ENCODE measurements around the gene DEFB124.

DEFB124 gene

DNA sequence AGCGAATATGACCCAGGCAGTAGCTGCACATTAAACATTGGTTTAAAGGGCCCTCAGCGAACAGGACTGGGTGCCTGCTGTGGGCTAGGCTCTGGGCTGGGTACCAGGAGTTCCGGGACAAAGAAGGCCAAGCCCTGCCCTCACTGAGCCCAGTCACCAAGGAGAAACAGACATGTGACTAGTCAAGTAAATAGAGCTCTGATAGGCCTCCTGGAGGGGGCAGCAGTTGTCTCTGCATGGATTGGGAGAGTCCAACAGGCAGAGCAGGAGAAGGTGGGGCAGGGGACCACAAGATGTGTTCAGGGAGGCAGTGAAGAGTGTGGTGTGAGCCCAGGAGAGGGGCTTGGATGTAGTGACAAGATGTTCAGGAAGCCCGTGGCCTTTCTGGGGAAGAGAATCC is 42.4 kb upstream of the DEFB124 start (continued):
- TF ChIP-seq PRDM10 (tag by site-specific recombination; IDR thresholded peaks at IDR 0.05) (peak; percentile 97), ZNF391 (tag by site-specific recombination; IDR thresholded peaks at IDR 0.05; ENCODE audit: borderline replicate concordance, low read depth) (no peak)
- TF ChIP-seq, protein P1, sequence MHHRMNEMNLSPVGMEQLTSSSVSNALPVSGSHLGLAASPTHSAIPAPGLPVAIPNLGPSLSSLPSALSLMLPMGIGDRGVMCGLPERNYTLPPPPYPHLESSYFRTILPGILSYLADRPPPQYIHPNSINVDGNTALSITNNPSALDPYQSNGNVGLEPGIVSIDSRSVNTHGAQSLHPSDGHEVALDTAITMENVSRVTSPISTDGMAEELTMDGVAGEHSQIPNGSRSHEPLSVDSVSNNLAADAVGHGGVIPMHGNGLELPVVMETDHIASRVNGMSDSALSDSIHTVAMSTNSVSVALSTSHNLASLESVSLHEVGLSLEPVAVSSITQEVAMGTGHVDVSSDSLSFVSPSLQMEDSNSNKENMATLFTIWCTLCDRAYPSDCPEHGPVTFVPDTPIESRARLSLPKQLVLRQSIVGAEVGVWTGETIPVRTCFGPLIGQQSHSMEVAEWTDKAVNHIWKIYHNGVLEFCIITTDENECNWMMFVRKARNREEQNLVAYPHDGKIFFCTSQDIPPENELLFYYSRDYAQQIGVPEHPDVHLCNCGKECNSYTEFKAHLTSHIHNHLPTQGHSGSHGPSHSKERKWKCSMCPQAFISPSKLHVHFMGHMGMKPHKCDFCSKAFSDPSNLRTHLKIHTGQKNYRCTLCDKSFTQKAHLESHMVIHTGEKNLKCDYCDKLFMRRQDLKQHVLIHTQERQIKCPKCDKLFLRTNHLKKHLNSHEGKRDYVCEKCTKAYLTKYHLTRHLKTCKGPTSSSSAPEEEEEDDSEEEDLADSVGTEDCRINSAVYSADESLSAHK (tag by site-specific recombination; IDR thresholded peaks at IDR 0.05), result 0 out of 2 replicates have a peak, but pooled peaks have one; percentile 40

- TF ChIP-seq ZNF138 (tag by site-specific recombination; IDR thresholded peaks at IDR 0.05; ENCODE audit: borderline replicate concordance) (no peak), ZNF830 (tag by site-specific recombination; IDR thresholded peaks at IDR 0.05; ENCODE audit: low read depth) (no peak), ZNF266 (tag by site-specific recombination; IDR thresholded peaks at IDR 0.05; ENCODE audit: low read depth) (no peak), ZEB2 (tag by site-specific recombination; IDR thresholded peaks at IDR 0.05) (no peak), ZNF2 (tag by site-specific recombination; IDR thresholded peaks at IDR 0.05) (no peak)
- Histone ChIP-seq H3K4me3 (ENCODE audit: low read depth, low read length) (no peak overlapping the region), H3K27ac (ENCODE audit: extremely low read depth, low read depth, low read length) (0 out of 2 replicates have a peak overlapping the region, but pooled peaks have one; percentile 3), H3K4me1 (ENCODE audit: control insufficient read depth, insufficient read depth, low read length) (peaks cover 2% of the 10 kb centered on the region; the same call in 1 of the 2 replicates), H3K36me3 (ENCODE audit: control insufficient read depth in 2 of 2, insufficient read depth in 1 of 2, low read length in 2 of 2) (peaks cover 0 to 44% of the 10 kb centered on the region in 2 experiments; a peak in 2 of 3 replicates), H3K9me3 (ENCODE audit: control insufficient read depth, insufficient read depth, low read depth, low read length) (no peaks in the 10 kb centered on the region)
- CTCF ChIA-PET, result interaction anchor here (0.9 to 1.4 kb wide), 2 partner anchors 46 to 56 kb away, joined by 5 to 6 read pairs; no protein-coding TSS in a partner anchor
- POLR2A ChIA-PET, result interaction anchor here (0.6 kb wide), 1 partner anchor 48 kb away, joined by 3 read pairs; no protein-coding TSS in a partner anchor
These were observed 41.7 kb upstream of the DEFB124 start for GRCh38 chr20:31516651-31517050.

GRCh38 chr20:31516166-31516565 is 41.2 kb upstream of the DEFB124 start:
- H3K27ac ChIP-seq (ENCODE audit: extremely low read depth, low read depth, low read length), result no peak overlapping the region
- H3K36me3 ChIP-seq (ENCODE audit: control insufficient read depth in 2 of 2, insufficient read depth in 1 of 2, low read length in 2 of 2), result peaks cover 0 to 42% of the 10 kb centered on the region in 2 experiments; a peak in 2 of 3 replicates
- no peak overlapping the region for H3K4me3 ChIP-seq (ENCODE audit: low read depth, low read length)
- ChIA-PET POLR2A (interaction anchor here (0.9 kb wide), 1 partner anchor 190 kb away, joined by 3 read pairs; no protein-coding TSS in a partner anchor), CTCF (interaction anchor here (0.9 to 1.4 kb wide), 3 partner anchors 47 to 76 kb away, joined by 3 to 6 read pairs (median 5); partner anchors contain the start of gene DEFB123)
- peaks cover 2% of the 10 kb centered on the region; the same call in 1 of the 2 replicates for H3K4me1 ChIP-seq (ENCODE audit: control insufficient read depth, insufficient read depth, low read length)
- H3K9me3 ChIP-seq (ENCODE audit: control insufficient read depth, insufficient read depth, low read depth, low read length), result no peaks in the 10 kb centered on the region
- TF ChIP-seq INSM2 (tag by site-specific recombination; IDR thresholded peaks at IDR 0.05) (no peak), ZXDB (tag by site-specific recombination; IDR thresholded peaks at IDR 0.05) (no peak), GFI1B (tag by site-specific recombination; IDR thresholded peaks at IDR 0.05) (no peak), ZNF843 (tag by site-specific recombination; IDR thresholded peaks at IDR 0.05) (no peak), ZNF184 (tag by site-specific recombination; IDR thresholded peaks at IDR 0.05) (no peak), SCRT2 (tag by site-specific recombination; IDR thresholded peaks at IDR 0.05) (no peak), IKZF3 (tag by site-specific recombination; IDR thresholded peaks at IDR 0.05) (no peak), BCL6B (tag by site-specific recombination; IDR thresholded peaks at IDR 0.05) (no peak), ZNF302 (tag by site-specific recombination; IDR thresholded peaks at IDR 0.05; ENCODE audit: low read depth) (no peak), ZNF175 (tag by site-specific recombination; IDR thresholded peaks at IDR 0.05) (no peak), KLF8 (tag by site-specific recombination; IDR thresholded peaks at IDR 0.05) (no peak), ZNF654 (tag by site-specific recombination; IDR thresholded peaks at IDR 0.05; ENCODE audit: low read depth) (no peak), ZNF571 (tag by site-specific recombination; IDR thresholded peaks at IDR 0.05) (no peak)
- TF ChIP-seq, protein P2, sequence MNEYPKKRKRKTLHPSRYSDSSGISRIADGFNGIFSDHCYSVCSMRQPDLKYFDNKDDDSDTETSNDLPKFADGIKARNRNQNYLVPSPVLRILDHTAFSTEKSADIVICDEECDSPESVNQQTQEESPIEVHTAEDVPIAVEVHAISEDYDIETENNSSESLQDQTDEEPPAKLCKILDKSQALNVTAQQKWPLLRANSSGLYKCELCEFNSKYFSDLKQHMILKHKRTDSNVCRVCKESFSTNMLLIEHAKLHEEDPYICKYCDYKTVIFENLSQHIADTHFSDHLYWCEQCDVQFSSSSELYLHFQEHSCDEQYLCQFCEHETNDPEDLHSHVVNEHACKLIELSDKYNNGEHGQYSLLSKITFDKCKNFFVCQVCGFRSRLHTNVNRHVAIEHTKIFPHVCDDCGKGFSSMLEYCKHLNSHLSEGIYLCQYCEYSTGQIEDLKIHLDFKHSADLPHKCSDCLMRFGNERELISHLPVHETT (tag by site-specific recombination; IDR thresholded peaks at IDR 0.05), result no peak
